Esophagus muscularis mucosa (tissue), 4 donors: Measurements from ENCODE around the gene PIGU. TPM values are rescaled to one million over a fixed set of nuclear protein-coding genes. Genes with fewer than 3 reads are reported as not detected.

Experiments used
- DNase-seq: peaks from one replicate; pipeline ENCODE4 v3.0.0-alpha.2; 2017; ENCODE audit errors: extremely low spot score
- H3K27ac ChIP-seq, 4 donors: fragments of 200-600 bp; sonication (generic); replicated peaks in 1 of 4; 1 replicate in 3 of 4; 2 replicates in 1 of 4; pipeline ENCODE4 v1.5.1; 2016 to 2019; ENCODE audit warnings: mild to moderate bottlenecking in 1 of 4
- H3K27me3 ChIP-seq, 4 donors: fragments of 200-600 bp; sonication (generic); one replicate each; pipeline versions ENCODE4 v1.5.1 to v1.6.0; 2016 to 2019
- H3K36me3 ChIP-seq, 4 donors: fragments of 200-600 bp; sonication (generic); one replicate each; pipeline ENCODE4 v1.5.1; 2016 to 2019
- H3K4me1 ChIP-seq, 4 donors: fragments of 200-600 bp; sonication (generic); one replicate each; pipeline ENCODE4 v1.5.1; 2016 to 2019
- H3K4me3 ChIP-seq, 4 donors: fragments of 200-600 bp; sonication (generic); 1 replicate in 2 of 4; 2 replicates in 2 of 4; pipeline ENCODE4 v1.5.1; 2016 to 2019; ENCODE audit warnings: mild to moderate bottlenecking in 4 of 4, moderate library complexity in 1 of 4
- H3K9me3 ChIP-seq, 4 donors: fragments of 200-600 bp; sonication (generic); 1 replicate in 3 of 4; 2 replicates in 1 of 4; pipeline ENCODE4 v1.5.1; 2016 to 2019
- CTCF ChIP-seq, 3 experiments: fragments of 200-600 bp in 2 of 3; fragments of 450-650 bp in 1 of 3; sonication (generic) in 2 of 3; IDR thresholded peaks; one replicate each; pipeline ENCODE4 v1.5.1; 2017 to 2019; ENCODE audit warnings: antibody characterized with exemption in 3 of 3, mild to moderate bottlenecking in 2 of 3, moderate library complexity in 1 of 3
- EP300 ChIP-seq: sonication (generic); formaldehyde crosslinking; IDR thresholded peaks from one replicate; pipeline ENCODE4 v1.6.1; 2017; ENCODE audit warnings: antibody characterized with exemption
- POLR2A ChIP-seq: fragments of 450-650 bp; IDR thresholded peaks from one replicate; pipeline ENCODE4 v1.6.1; 2017; ENCODE audit warnings: antibody characterized with exemption, moderate library complexity, mild to moderate bottlenecking, low read depth
- POLR2AphosphoS5 ChIP-seq, 2 donors: sonication (generic); formaldehyde crosslinking; IDR thresholded peaks; one replicate each; pipeline ENCODE4 v1.6.1; 2017; ENCODE audit warnings: antibody characterized with exemption in 2 of 2
- WGBS: methylation state at CpG from one replicate; pipeline ENCODE4 v1.1.5; 2018; 5-methylcytosine and 5-hydroxymethylcytosine counted together
- intact Hi-C: fragments of 100-400 bp; cut with DNase I; formaldehyde crosslinking; loops from one replicate; pipeline ENCODE4 v1.15.1; 2023
- total RNA-seq, 4 donors: library from RNA; depleted of rRNA; stranded (reverse); fragments of >200 nt; gene quantifications; one replicate each; pipeline versions ENCODE4 v1.1.0 to v1.2.1, GENCODE V29; 2016

Gene PIGU
- total RNA-seq, 4 donors from 2014 or later: 9.1 to 10.8 (median 9.5) TPM

GRCh38 chr20:34600892-34601653 lies 75.8 kb downstream of the PIGU start:
- H3K4me1 ChIP-seq: peaks cover 25 to 42% (median 38%) of the 10 kb centered on the region in 4 donors
- H3K9me3 ChIP-seq: no peaks in the 10 kb centered on the region
- H3K27me3 ChIP-seq: no peaks in the 10 kb centered on the region
- no peak for TF ChIP-seq EP300
- TF ChIP-seq POLR2A: no peak
- no peak for TF ChIP-seq CTCF (IDR thresholded peaks at IDR 0.05)
- TF ChIP-seq POLR2AphosphoS5 (IDR thresholded peaks at IDR 0.05): no peak
- 51% methylated on average over 9 of the region's 9 CpGs for WGBS
- H3K27ac ChIP-seq: peak overlapping the region; percentile 68 to 78 (median 72)
- DNase-seq: peak; percentile 8
- H3K36me3 ChIP-seq: no peaks in the 10 kb centered on the region
- intact Hi-C loops: no loop called here
- peak overlapping the region in 1 of 4 donors; percentile 15 for H3K4me3 ChIP-seq

- DNase-seq: peak; percentile 39
- WGBS: 90% methylated on average over 9 of the region's 9 CpGs
- TF ChIP-seq POLR2A (no peak), POLR2AphosphoS5 (IDR thresholded peaks at IDR 0.05) (no peak), CTCF (IDR thresholded peaks at IDR 0.05) (no peak), EP300 (no peak)
- Histone ChIP-seq H3K9me3 (no peaks in the 10 kb centered on the region), H3K4me1 (peaks cover 0 to 7% (median 6%) of the 10 kb centered on the region in 4 donors), H3K36me3 (no peaks in the 10 kb centered on the region), H3K27me3 (no peaks in the 10 kb centered on the region), H3K27ac (no peak overlapping the region), H3K4me3 (no peak overlapping the region)
- intact Hi-C loops: no loop called here
These were observed 81.3 kb downstream of the PIGU start for GRCh38 chr20:34595377-34596184.

GRCh38 chr20:34586488-34587163 lies 90.3 kb downstream of the PIGU start:
- Histone ChIP-seq H3K9me3 (no peaks in the 10 kb centered on the region), H3K36me3 (peaks cover 0 to 48% (median 16%) of the 10 kb centered on the region in 4 donors), H3K27ac (no peak overlapping the region), H3K4me1 (peaks cover 8 to 17% (median 13%) of the 10 kb centered on the region in 4 donors), H3K4me3 (no peak overlapping the region), H3K27me3 (no peaks in the 10 kb centered on the region)
- intact Hi-C loops: no loop called here
- whole genome bisulfite sequencing: 84% methylated on average over 9 of the region's 9 CpGs
- TF ChIP-seq POLR2AphosphoS5 (IDR thresholded peaks at IDR 0.05) (no peak), EP300 (no peak), CTCF (IDR thresholded peaks at IDR 0.05) (no peak), POLR2A (no peak)
- DNase-seq: peak; percentile 31

GRCh38 chr20:34585019-34585418 lies 91.9 kb downstream of the PIGU start:
- peak; percentile 53 for DNase-seq
- peaks cover 13 to 29% (median 17%) of the 10 kb centered on the region in 4 donors for H3K4me1 ChIP-seq
- intact Hi-C loops: no loop called here
- H3K27ac ChIP-seq: no peak overlapping the region
- no peak overlapping the region for H3K4me3 ChIP-seq
- peaks cover 0 to 58% (median 20%) of the 10 kb centered on the region in 4 donors for H3K36me3 ChIP-seq
- WGBS: 95% methylated on average over 4 of the region's 5 CpGs
- no peaks in the 10 kb centered on the region for H3K27me3 ChIP-seq
- TF ChIP-seq POLR2AphosphoS5 (IDR thresholded peaks at IDR 0.05) (no peak), POLR2A (no peak), EP300 (no peak), CTCF (IDR thresholded peaks at IDR 0.05) (no peak)
- H3K9me3 ChIP-seq: no peaks in the 10 kb centered on the region
